ENCODE data around the gene BRINP3. TPM values are rescaled to one million over a fixed set of nuclear protein-coding genes. Genes with fewer than 3 reads are reported as not detected.

The BRINP3 gene
- total RNA-seq, 1 experiment from 2014 or later = not detected

DNA sequence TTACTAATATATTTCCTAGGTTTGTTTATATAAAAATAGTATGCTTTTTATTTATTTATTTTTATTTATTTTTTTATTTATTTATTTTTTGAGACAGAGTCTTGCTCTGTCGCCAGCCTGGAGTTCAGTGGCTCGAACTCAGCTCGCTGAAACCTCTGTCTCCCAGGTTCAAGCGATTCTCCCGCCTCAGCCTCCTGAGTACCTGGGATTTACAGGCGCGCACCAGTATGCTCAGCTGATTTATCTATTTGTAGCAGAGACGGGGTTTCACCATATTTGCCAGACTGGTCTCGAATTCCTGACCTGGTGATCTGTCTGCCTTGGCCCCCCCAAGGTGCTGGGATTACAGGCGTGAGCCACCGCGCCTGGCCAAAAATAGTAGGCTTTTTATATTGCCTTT, 33.2 kb downstream of the BRINP3 start:
- Mint-ChIP-seq H3K4me1 (peaks cover 7 to 14% of the 10 kb centered on the region in 2 experiments), H3K27me3 (ENCODE audit: low read depth) (no peaks in the 10 kb centered on the region), H3K4me3 (no peak overlapping the region), H3K27ac (no peak overlapping the region), H3K36me3 (ENCODE audit: insufficient read depth in 1 of 3, low read depth in 3 of 3) (no peaks in the 10 kb centered on the region), H3K9me3 (no peaks in the 10 kb centered on the region)
- no peaks in the 10 kb centered on the region for H3K9me3 ChIP-seq (ENCODE audit: control insufficient read depth, low read depth, low read length)
- no peak overlapping the region for H3K4me2 ChIP-seq (ENCODE audit: insufficient read depth, insufficient read length, low read length)
- no peak overlapping the region for H4K8ac ChIP-seq (replicated peaks; ENCODE audit: insufficient read length, low read depth, low read length)
- no peak overlapping the region for H3K4ac ChIP-seq (ENCODE audit: low read depth, low read length)
- H3K23me2 ChIP-seq (ENCODE audit: insufficient read length, low read depth, low read length, poor library complexity, severe bottlenecking) = no peaks in the 10 kb centered on the region
- no peak overlapping the region for H3K9ac ChIP-seq (ENCODE audit: extremely low read depth, insufficient read length, low read length)
- H2BK15ac ChIP-seq (ENCODE audit: low read depth, low read length) = no peak overlapping the region
- no peak for TF ChIP-seq CTCF (conservative IDR thresholded peaks at IDR 0.05)
- DNase-seq = no peak
- H2BK12ac ChIP-seq (ENCODE audit: insufficient read length, low read depth, low read length) = no peak overlapping the region
- H3T11ph ChIP-seq (ENCODE audit: low read length) = no peak overlapping the region
- H2BK5ac ChIP-seq (ENCODE audit: insufficient read length, low read length) = no peak overlapping the region
- no peak overlapping the region for H2BK20ac ChIP-seq (ENCODE audit: low read depth, low read length, poor library complexity, severe bottlenecking)
- H2BK120ac ChIP-seq (ENCODE audit: low read depth, low read length, poor library complexity, severe bottlenecking) = no peak overlapping the region
- H3K18ac ChIP-seq (ENCODE audit: insufficient read length, low read depth, low read length) = no peak overlapping the region
- H2AK5ac ChIP-seq (ENCODE audit: insufficient read length, low read length) = no peak overlapping the region
- WGBS (ENCODE audit: extremely low coverage, insufficient read length, low lambda C conversion rate) = no CpG with 5 or more reads among the region's 12 CpGs
- H4K20me1 ChIP-seq (ENCODE audit: control insufficient read depth, insufficient read depth, insufficient read length) = no peaks in the 10 kb centered on the region
- H3K14ac ChIP-seq (ENCODE audit: insufficient read depth, low read length) = no peak overlapping the region
- H3K23ac ChIP-seq (ENCODE audit: insufficient read length, low read depth, low read length) = no peak overlapping the region
- H4K91ac ChIP-seq (ENCODE audit: insufficient read length, low read depth, low read length) = no peak overlapping the region
- no peaks in the 10 kb centered on the region for H3K79me1 ChIP-seq (ENCODE audit: insufficient read depth, low read depth, low read length, poor library complexity, severe bottlenecking)
- H2AFZ ChIP-seq (ENCODE audit: low read length) = no peak overlapping the region
- H3K27me3 ChIP-seq (ENCODE audit: insufficient read depth, low read length) = no peaks in the 10 kb centered on the region
- H4K5ac ChIP-seq (ENCODE audit: insufficient read length, low read depth, low read length) = no peak overlapping the region
- no peak overlapping the region for H3K27ac ChIP-seq (ENCODE audit: insufficient read length, low read depth, low read length)
- no peaks in the 10 kb centered on the region for H3K79me2 ChIP-seq (ENCODE audit: insufficient read depth, low read length)
- no peak overlapping the region for H3K56ac ChIP-seq (ENCODE audit: insufficient read length, low read depth, low read length)
- H3K4me1 ChIP-seq (ENCODE audit: insufficient read depth, low read length) = no peaks in the 10 kb centered on the region
